Anterior cingulate cortex (tissue), 58 donors: ENCODE measurements around the gene TBC1D9.

ENCODE experiments used
- DNase-seq, 58 donors: peaks; one replicate each; lab custom pipeline; 2025; lab: John Stamatoyannopoulos, UW

Gene TBC1D9

GRCh38 chr4:140661550-140661949 is 94.6 kb downstream of the TBC1D9 start:
- DNase-seq, result no peak

DNA sequence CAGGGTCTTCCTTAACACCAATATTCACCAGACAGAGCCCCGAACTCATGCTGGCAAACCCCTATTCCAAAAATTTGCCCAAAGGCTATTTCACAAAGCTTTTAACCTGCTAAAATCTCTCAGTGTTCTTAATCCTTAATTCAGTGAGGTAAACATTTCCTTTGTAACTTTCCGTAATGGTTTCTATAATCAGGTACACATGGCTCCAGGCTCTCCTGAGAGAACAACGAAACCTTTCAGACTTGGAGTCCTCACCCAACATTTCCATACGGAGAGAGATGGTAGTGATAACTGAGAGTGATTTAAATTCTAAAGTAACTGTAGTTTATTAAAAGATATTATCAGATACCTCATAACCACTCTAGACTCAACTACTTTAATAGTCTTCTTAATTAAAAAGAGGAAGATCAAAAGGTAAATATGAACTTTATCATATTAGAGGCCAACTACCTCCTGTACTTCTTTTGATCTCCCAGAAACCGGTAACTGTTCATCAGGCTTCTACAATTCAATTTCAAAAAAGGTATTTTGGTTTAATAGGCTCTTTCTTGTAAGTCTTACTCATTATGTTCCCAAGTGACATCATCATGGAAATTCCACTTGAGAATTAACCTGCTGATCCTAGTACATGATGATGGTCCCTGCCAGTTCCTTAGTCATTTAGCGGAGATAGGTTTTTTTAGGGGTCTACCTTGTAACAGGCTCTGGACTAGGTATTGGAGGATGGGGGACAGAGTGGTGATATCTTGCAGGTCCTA is 96.1 kb downstream of the TBC1D9 start:
- no peak for DNase-seq

DNA sequence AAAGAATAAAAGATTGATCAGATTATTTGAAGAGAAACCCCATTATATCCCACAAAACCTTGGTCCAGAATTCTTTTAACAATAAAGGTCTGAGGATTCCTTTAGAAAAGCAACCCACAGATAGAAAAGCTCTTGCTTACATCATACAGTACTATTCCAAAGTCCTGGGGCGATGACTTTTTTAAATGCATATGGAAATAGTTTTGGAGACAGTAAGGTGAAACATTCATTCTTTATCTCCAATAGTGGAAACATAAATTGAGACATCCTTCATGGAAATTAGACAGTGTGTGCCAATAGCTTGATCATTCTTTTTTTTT is 101.7 kb downstream of the TBC1D9 start:
- DNase-seq, result no peak

DNA sequence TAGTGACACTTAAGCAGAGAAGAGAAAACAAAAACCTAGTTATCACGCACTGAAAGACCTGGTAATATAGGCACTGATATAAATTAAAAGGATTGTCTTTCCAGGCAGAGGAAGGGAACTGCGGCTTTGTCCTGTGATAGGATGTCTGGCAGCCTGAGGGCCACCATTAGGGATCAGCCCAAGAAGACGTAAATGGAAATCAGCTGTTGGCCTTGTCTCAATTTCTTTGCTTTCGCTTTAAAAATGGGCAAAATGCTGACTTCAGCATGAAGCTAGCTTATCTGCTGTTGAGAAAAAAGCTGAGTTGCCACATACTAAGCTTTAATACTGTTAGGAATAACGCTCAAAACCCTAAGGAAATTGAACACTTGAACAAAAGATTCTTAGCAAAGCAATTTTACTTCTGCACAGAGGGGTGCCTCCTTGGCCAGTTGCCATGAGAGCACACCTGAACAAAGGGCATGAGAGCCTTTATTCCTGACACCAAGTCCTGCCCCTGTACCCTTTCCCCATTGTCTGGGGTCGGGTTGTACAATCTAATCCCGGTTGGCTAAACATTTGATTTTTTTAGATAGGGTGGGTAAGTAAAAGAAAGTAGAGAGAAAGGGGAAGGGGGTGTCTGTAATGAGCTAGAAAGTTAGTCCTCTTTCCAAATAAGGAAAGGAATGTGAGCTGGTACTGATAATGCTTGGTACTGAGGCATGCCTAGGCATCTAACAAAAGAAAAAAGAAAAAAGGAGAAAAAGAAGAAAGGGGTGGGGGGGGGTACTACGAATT is 102.3 kb downstream of the TBC1D9 start:
- DNase-seq, result no peak

DNA sequence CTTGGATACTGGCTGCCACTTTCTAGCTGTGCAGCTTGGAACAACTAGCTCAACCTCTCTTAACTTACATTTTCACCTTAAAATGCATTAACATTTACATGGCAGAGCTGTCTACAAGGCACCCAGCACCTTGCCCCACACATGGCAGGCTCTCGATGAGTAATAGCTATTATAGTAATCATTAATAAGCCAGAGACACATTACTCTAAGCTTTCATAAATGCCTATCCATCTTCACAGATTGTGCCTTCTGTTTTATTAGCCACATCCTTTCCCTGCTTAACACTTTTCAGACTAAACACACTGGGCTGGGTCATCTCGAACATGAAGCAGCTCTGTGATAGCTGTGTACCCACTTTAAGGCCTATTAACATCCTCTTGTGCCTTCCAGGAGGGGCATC is 103.6 kb downstream of the TBC1D9 start:
- no peak for DNase-seq

GRCh38 chr4:140648716-140649308 is 107.4 kb downstream of the TBC1D9 start:
- DNase-seq, result no peak

- DNase-seq, result peak in 13 of 58 donors; percentile 6 to 35 (median 16)
Observed at GRCh38 chr4:140645614-140646412, 110.4 kb downstream of the TBC1D9 start.

DNA sequence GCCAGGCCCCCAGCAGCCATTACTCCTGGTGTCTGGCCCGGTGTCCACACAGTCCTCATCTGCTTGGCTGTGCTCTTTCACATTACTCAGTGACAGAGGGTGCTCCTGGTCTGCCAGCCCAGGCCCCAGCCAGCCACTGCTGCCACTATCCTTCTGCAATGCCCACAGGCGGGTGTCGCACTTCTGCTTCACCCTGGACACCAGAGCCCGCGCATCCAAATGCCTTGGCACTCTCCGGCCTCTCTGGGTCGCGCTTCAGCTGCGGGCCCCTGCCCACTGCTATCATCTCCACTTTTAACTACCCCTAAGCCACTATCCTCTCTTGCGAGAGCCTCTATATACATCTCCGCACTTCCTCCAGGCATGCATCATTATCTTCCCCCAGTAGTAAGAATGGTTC is 111.0 kb downstream of the TBC1D9 start:
- no peak for DNase-seq

- no peak for DNase-seq
Observed at GRCh38 chr4:140644470-140645185, 111.6 kb downstream of the TBC1D9 start.

DNA sequence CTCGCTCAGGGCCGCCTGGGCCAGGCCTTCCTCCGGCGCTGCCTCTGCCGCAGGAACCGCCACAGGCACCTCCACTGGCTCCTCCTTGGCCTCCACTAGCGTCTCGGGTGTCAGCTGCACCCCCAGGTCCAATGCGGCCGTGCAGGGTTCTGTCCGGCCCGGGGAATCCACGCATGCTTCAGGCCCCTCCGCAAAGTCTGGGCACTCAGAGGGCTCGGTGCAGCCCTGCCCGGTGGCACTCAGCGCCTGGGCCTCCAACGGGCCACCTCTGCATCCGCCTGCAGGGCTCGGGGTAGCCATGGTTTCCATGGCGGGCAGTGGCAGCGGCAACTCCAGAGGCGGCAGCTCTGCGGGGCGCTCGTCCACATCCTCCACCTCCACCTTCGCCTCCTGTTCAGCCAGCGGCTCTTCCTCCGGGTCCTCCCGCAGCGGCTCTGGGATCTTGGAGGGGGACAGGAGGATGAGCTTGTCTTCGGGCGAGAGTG is 112.6 kb downstream of the TBC1D9 start:
- DNase-seq, result no peak

GRCh38 chr4:140642674-140643437 is 113.3 kb downstream of the TBC1D9 start:
- no peak for DNase-seq

GRCh38 chr4:140641789-140642439 is 114.3 kb downstream of the TBC1D9 start:
- DNase-seq, result no peak

DNA sequence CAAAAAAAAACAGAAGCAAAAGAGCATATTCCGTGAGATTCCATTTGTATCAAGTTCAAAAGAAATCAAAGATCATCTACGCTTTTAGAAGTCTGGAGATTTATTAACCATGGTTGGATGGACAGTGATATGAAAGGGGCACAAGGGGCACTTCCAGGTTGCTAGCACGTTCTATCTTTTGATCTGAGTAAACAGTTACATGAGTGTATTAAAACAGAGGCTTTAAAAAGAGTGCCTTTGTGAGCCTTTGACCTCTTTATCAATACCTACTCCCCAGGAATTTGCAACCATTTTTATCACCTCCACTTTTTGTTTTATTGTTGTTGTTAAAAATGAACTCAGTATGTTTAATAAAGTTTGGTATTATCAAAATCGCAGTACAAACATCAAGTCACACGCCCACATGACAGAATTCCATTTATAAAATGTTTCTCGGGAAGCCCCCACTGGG is 115.1 kb downstream of the TBC1D9 start:
- DNase-seq, result no peak

- DNase-seq, result no peak
Observed at GRCh38 chr4:140640150-140640748, 115.9 kb downstream of the TBC1D9 start.

DNA sequence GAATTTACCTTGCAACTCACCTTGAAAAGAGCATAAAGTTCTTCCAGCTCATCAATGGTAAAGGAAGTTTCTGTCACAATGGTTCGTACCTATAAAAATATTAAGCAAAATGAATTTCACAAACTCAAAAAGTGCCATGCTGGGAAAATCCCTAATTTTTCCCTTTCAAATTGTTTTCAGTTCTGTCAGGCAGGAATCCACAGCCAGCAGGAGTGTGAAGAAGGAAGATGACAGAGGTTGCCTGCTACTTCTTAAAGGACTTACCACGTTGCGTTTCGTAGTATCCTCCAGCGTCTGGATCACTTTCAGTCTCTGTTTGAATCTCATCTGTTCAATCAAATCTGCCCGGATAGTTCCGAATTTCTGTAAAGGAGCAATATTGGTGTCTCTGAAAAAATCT is 117.1 kb downstream of the TBC1D9 start:
- DNase-seq, result no peak

GRCh38 chr4:140637836-140638235 is 118.3 kb downstream of the TBC1D9 start:
- peak in 3 of 58 donors; percentile 2 to 7 (median 5) for DNase-seq

- no peak for DNase-seq
Observed at GRCh38 chr4:140635606-140636005, 120.6 kb downstream of the TBC1D9 start.

GRCh38 chr4:140633951-140634350 is 122.2 kb downstream of the TBC1D9 start:
- DNase-seq, result no peak
